HK-2 (cell line): ENCODE measurements around the gene NUP98.
"Not testable (repeated sequence)": the region's sequence is repeated elsewhere in the genome, so short reads cannot be mapped to it uniquely, and the experiment has no call there.

Experiments used
- DNase-seq: peaks from one replicate; pipeline ENCODE4 v3.0.0-alpha.2; 2018; ENCODE audit not compliant: unreplicated experiment

The NUP98 gene

DNA sequence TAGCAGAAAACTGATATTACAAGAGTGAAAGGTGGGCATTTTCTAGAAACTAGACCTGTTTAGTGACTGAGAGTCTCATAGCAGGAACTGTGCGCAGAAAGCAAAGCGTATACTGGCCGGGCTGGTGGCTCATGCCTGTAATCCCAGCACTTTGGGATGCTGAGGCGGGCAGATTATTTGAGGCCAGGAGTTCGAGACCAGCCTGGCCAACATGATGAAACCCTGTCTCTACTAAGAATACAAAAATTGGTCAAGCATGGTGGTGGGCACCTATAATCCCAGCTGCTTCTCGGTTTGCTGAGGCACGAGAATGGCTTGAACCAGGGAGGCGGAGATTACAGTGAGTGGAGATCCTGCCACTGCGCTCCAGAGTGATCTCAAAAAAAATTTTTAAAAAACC, 1.8 kb upstream of the NUP98 start:
- no peak for DNase-seq

DNA sequence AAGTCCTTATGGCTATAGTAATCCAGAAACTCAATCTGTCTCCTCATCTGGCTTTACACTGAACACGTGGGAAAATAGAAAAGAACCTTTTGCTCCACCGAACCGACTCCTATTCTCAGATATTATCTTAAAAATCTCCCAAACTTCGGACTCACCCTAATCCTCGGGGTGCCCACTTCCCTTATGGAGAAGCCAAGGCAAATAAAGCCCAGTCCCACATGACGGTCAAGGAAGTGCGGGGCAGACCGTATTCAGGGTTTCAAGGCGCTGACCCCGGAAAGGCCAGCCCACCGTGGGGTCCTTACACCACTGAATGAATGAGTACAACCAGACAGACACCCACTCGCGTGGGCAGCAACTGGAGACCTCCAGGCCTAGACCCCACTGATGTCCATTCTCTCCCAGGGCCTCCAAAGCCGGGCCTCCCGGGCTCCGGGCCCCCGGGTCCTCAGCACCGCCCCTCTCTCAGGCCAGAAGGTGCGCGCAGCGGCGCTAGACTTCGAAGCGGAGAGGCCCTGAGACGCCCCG, 489 bp downstream of the NUP98 start:
- no peak for DNase-seq

- no peak for DNase-seq
Observed at GRCh38 chr11:3796346-3796745, 1.0 kb downstream of the NUP98 start.

GRCh38 chr11:3796002-3796311, 1.4 kb downstream of the NUP98 start:
- no peak for DNase-seq

DNA sequence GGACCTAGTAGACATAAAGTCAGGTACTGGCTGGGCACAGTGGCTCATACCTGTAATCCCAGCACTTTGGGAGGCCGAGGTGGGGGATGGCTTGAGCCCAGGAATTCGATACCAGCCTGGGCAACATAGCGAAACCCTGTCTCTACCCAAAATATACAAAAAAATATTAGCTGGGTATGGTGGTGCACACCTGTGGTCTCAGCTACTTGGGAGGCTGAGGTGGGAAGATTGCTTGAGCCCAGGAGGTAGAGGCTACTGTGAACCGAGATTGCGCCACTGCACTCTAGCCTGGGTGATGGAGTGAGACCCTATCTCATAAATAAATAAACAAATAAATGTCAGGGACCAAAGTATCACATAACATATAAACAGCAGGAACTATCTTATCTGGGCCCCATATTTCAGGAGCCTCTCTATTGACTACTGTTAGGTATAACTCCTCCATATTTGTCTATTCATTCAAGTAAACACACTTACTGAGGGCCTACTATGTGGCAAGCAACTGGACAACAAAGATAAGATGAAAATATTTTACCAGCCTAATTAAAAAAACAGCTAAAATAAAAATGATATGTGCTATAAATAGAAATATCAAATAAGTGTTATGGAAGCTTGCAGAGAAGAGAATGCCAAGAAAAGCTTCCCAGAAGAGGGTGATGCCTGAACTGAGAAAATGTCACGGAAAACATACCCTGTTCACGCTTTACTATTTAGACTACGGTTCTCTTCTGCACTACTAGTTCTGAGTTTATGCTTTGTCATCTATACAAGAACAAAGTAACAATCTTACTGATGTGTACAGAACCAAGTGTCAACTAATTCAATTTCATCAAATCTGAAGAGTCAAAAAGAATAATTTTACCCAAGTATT, 2.0 kb downstream of the NUP98 start:
- no peak for DNase-seq

DNA sequence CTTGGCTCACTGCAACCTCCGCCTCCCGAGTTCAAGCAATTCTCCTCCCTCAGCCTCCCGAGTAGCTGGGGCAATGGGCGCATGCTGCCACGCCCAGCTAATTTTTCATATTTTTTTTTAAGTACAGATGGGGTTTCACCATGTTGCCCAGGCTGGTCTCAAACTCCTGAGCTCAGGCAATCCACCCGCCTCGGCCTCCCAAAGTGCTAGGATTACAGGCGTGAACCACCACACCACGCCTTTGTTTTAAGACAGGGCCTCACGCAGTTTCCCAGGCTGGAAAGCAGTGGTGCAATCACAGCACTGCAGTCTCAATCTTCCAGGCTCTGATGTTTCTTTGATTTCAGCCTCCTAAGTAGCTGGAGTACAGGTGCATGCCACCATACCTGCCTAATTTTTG, 3.0 kb downstream of the NUP98 start:
- not testable (repeated sequence) for DNase-seq

DNA sequence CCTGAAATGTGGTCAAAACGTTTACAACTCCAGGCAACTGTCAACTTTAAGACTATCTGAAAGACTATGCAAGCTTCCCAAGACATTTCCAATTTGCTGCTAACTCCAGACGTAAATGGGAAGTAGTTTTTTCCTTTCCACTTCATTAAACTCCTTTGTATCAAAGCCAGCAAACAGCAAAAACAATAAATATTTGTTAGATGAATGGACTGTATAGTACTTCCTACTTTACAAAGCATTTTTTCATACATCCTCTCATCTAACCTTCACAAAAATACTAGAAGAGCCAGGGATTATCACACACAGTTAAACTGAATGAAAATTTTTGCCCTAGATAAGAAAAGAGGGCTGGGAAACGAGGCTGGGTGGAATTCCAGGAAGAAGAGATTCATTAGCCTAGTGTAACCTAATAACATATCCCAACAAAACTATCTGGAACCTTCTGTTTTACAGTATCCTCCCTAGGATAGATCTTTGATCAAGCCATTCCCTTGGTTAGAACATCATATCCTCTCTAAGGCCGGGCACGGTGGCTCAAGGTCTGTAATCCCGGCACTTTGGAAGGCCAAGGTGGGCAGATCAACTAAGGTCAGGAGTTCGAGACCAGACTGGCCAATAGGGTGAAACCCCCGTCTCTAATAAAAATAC, 10.4 kb downstream of the NUP98 start:
- no peak for DNase-seq

GRCh38 chr11:3783611-3784010, 13.7 kb downstream of the NUP98 start:
- no peak for DNase-seq

DNA sequence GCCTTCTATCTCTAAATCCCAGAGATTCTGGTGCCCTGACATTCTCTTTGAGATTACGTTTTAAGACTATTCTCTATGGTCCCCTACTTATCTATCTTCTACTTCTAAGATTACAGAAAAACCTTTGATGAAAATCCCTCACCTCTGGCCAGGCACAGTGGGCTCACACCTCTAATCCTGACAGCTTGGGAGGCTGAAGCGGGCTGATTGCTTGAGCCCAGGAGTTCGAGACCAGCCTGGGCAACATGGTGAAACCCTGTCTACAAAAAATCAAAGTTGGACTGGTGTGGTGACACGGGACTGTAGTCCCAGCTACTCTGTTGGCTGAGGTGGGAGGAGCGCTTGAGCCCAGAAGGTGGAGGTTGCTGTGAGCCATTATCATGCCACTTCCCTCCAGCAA, 14.4 kb downstream of the NUP98 start:
- no peak for DNase-seq

DNA sequence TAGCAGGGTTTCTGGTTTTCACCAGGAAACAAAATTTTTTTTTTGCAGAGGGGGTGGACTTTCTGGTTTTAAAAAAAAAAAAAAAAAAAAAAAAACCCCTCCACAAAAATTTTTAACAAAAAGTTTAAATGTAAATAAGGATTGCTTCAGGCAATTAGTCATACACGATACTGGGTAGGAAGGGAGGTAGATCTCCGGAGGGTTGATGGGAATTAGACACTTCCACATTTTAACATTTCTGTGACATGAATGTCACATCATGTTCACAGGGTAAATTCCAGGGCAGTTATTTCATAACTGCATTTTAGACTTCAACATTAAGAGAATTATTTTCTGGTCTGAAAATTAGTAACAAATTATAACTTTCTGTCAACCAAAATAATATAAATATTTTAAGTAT, 15.9 kb downstream of the NUP98 start:
- DNase-seq: no peak

DNA sequence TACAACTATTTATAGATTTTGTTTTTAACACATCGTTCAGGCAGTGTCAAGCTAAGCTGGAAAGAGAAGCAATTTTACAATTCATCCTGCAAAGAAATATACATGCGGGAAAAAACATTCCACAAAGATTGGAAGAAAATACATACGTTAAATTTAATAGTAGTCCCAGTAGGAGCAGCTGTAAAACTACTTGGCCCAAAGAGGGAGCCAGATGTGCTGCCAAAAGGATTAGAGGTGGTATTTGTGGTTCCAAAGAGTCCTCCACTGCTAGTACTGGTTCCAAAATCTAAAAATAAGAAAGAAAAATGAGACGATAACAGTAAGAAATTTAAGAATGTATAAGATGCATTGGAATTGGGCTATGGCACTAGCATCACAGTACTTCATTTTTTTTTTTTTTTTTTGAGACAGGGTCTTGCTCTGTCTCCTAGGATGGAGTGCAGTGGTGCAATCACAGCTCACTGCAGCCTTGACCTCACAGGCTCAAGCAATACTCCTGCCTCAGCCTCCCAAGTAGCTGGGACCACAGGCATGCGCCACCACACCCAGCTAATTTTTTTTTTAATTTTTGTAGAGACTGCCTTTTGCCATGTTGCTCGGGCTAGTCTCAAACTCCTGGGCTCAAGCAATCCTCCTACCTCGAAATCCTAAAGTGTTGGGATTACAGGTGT, 21.5 kb downstream of the NUP98 start:
- no peak for DNase-seq

DNA sequence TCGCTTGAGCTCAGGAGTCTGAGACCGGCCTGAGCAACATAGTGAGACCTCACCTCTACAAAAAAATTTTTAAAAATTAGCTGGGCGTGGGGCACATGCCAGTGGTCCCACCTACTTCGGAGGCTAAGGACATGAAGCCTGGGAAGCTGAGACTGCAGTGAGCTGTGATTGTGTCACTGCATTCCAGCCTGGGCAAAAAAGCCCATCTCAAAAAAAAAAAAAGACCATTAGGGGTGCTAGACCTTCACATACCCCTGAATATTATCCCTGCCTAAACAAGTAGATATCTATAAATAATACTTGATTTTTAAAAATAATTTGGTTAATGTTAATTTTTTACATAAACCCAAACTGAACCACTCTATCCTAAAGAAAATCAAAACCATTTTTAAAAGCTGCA, 24.2 kb downstream of the NUP98 start:
- DNase-seq: no peak

GRCh38 chr11:3767536-3767935, 29.8 kb downstream of the NUP98 start:
- DNase-seq: no peak

GRCh38 chr11:3766836-3767235, 30.5 kb downstream of the NUP98 start:
- not testable (repeated sequence) for DNase-seq

- no peak for DNase-seq
Observed at GRCh38 chr11:3764266-3764665, 33.1 kb downstream of the NUP98 start.

- DNase-seq: no peak
Observed at GRCh38 chr11:3755151-3755550, 42.2 kb downstream of the NUP98 start.

- DNase-seq: no peak
Observed at GRCh38 chr11:3753110-3753509, 44.2 kb downstream of the NUP98 start.

- no peak for DNase-seq
Observed at GRCh38 chr11:3747704-3748103, 49.6 kb downstream of the NUP98 start.

DNA sequence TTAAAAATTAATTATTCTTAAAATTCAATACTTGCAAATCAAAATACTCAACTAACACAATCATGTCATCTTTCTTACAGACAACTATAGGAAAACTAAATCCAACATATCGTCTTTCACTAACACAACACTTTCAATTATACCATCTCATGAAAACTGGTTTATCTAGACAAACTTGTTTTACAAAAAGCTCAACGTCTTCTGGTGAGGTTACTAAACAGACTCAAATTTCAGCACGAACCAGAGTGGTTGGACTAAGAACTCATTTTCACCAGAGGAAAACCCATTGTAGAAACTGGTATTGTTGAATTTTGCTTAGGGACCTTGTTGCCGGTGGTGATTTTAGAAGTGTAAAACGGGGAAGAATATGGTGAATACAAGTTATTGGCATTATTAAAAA, 52.2 kb downstream of the NUP98 start:
- DNase-seq: no peak

DNA sequence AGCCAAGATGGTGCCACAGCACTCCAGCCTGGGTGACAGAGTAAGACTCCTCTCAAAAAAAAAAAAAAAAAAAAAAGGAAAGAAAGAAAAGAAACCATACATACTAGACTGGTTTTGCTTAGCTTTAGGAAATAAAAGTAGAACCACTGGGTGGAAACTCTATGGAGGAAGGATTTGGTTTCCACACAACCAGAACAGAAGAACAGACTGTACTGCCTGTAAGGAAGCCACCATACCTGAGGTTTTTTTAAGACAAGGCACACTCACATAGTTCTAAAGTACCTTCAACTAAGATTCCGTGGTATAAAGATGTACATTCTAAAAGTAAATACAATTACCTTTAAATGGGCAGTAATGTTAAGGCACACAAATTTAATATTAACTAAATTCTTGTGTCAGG, 58.6 kb downstream of the NUP98 start:
- no peak for DNase-seq

DNA sequence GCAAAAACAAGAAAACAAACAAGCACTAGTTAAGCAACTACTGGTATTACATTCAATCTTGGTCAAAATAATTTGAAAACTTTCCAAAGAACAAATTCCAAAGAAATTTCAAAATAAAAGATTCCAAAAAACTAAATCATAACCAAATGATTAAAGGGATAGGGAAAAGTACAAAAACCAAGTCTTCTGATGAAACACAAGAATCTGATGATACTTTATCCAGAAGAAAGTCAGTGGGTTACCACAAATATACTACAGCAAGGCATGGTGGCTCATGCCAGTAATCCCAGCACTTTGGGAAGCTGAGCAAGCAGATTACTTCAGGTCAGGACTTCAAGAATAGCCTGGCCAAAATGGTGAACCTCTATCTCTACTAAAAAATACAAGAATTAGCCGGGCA, 59.1 kb downstream of the NUP98 start:
- DNase-seq: no peak

- DNase-seq: no peak
Observed at GRCh38 chr11:3737386-3737933, 59.9 kb downstream of the NUP98 start.

DNA sequence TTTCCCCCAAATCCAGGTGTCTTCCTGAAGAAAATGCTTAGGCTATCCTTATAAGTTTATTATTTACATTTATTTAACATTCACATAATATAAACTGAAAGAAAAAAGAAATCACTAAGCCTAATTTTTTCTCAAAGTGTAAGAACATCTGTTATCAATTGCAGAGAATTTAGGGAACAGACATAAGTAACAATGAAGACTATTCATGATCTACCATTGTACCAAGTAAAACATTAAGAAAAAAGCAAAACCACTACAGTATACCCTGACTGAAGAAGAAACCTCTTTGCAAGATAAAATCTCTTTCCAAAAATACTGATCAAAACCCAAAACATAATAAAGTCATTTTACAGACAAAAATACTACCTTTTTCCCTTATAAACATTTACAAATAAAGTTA, 60.5 kb downstream of the NUP98 start:
- no peak for DNase-seq
